GM21367 (cell line): ENCODE measurements around the gene SNED1.

Experiments used
- ATAC-seq: cut with Tn5 transposase; IDR thresholded peaks from one replicate; pipeline ENCODE4 v1.9.1; 2021; ENCODE audit not compliant: unreplicated experiment

SNED1 gene

DNA sequence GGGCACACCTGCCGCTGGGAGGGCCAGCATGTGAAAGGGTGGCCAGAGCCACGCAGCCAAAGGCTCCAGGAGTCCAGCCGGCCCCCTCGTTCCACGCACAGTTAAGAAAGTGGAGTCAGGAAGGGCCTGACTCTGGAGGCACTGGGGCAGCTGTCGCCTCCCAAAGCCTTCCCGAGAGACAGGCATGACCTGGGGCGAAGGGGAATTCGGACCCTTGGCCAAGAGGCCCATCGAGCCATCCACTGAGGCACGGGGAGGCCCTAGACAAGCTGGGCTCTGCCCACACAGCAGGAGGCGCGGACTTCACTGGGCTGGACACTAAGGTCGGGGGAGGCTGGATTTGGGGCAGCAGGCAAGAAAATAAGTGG, 38.5 kb upstream of the SNED1 start:
- no peak for ATAC-seq

DNA sequence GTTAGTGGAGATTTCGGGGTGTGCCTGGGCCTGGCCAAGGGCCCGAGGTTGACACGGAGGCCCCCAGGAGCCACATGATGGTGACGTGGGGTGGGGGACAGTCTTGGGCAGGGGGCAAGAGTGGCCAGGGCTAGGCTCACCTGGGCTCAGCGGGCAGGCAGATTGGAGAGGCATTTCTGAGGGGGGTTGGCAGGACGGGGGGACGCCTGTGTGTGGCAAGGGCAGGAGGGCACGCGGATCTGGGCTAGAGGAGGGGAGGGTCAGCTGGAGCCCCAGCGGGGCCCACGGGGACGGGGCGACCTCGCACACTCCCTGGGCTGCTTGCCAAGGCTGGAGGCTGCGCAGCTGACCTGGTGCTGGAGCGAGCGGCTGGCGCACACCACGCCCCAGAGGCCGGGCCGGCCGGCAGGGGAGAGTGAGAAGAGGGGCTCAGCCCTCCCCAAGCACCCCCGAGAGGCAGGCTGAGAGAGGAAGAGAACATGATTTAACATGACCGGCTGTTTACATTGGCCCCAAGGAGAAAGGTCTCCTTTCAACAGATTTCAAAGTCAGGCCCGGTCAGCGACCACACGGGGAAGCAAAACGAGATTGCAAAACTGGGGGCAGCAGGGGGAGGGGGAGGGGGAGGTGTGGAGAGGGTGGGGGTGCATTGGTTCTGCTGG, 38.0 kb upstream of the SNED1 start:
- no peak for ATAC-seq

DNA sequence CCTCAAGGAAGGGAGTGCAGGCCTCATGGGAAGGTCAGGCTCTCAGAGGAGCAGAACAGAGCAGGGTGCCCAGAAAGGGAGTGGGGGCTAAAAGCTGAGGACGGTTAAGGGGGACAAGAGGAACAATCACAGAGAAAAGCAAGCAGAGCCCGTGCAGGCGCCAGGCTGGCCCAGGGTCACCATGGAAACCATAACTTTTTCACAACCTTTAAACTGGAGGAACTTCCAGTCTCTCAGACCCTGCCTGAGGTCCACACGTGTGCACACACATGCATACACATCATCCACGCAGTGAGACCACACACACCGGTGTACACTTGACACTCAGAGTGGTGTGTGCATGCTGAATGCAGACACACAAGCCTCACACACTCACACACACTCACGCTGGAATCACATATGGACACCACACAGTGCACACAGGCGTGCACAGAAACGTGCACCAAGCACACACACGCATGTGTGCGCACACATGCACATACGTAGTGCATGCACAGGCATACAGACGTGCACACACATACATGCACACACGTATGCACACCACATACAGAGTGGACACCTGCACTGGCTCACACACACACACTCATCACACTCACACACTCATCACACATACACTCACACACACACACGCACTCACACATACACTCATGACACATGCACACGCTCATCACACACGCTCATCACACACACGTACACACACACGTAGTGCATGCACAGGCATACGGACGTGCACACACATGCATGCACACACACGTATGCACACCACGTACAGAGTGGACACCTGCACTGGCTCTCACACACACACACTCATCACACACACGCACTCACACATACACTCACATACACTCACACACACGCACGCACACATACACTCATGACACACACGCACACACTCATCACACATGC, 37.2 kb upstream of the SNED1 start:
- ATAC-seq: no peak

DNA sequence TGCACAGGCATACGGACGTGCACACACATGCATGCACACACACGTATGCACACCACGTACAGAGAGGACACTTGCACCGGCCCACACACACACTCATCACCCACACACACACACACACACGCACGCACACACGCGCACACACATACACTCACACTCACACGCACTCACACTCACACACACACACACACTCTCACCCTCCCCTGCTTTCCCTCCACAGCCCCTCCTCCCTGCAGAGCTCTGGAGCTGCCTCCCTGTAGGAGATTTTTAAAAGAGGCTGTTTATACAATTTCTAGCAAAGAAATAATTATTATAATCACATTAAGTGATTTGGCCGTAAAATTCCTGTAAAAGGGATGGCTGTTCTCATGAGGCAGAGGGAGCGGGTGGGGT, 36.5 kb upstream of the SNED1 start:
- ATAC-seq: no peak

DNA sequence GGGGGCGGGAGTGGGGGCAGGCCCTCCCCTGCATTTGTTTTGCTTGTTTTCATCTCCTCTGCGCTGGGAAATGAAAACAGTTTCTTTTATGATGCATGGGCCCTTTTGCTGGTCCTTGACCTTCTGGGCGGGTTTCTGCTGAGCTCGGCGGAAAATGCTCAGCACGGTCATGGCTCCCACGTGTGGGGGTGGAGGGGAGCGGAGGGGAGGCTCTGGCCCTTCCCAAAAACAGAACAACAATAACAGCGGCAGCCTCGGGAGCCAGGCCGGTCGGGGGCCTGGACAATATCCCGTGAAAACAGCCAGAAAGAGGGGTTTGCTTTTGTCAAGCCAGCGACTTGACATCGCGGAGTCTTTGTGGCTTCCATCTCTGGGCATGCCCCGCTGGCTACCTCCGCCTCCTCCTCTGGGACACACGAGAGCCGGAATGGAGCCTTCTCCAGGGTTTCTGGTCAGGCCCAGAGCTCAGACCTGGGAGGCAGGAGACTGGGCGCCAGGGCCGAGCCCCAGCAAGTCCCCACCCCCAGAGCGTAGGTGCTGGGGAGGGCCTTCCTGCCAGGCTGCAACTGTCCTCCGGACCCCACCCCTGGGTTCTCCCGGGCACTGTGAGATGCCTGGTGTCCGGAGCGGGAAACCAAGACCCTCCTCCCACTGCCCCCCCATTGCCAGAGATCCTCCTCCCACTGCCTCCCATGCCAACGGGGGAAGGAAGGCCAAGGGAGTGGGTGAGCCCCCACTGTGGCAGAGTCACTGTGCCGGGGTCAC, 35.9 kb upstream of the SNED1 start:
- ATAC-seq: no peak

DNA sequence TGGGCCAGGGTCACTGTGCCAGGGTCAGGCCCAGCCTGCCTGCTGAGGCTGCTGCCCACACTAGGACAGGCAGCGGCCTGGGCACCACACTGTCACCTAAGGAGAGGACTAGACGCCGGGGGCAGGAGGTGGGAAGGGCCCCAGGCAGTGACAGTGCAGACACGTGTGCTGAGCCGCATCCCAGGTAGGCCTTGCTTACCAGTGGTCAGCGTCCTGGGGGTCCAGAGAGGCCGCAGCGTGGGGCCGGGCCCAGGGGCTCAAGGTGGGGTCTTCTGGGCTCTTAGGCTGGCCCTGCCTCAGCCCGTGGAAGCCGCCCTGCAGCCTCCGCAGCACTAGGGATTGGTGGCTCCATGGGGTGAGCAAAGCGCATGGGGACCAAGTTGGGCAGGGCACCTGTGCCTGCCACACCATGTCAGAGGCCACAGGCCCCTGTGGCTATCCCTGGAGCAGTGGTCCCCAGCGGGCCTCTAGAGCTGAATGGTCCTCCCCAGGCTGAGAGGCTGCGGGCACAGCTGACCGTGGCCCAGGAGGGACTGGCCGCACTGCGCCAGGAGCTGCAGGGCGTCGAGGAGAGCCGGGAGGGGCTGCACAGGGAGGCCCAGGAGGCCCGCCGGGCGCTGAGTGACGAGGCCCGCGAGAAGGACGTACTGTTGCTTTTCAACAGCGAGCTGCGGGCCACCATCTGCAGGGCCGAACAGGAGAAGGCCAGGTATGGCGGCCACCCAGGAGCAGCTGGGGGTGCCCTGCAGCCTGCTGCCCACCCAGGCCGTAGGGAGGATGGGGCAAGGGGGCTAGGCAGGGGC, 35.2 kb upstream of the SNED1 start:
- no peak for ATAC-seq

DNA sequence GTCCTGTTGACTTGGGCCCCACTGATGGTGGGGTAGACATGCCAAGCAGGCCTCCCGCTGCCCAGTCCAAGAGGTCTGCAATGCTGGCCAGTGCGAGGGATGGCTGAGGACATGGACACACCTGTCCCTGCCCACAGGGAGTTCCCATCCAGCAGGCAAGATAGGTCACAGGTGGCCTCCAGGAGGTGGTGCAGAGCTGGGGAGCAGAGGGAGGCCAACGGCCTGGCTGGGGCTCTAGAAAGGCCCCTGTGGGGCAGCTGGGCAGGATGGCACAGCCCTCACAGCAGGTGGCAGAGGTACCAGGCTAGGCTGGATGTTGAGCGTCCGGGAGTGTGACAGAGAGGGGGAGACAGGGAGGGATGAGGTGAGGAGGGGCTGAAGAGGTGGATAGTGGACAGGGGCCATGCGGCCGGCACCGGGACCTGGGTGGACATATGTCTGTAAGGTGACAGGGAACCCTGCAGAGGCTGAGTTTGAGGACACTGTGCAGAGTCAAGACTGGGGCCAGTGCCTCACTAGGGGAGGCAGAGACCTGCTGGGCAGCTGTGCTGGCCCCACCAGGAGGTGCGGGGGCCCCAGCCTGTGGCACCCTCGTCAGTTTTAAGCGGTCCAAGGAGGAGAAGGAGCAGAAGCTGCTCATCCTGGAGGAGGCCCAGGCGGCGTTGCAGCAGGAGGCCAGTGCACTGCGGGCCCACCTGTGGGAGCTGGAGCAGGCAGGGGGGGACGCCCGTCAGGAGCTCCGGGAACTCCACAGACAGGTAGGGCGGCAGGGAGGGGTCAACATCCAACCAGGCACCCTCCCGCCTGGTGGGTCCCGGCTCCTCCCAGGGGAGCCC, 34.3 kb upstream of the SNED1 start:
- no peak for ATAC-seq

DNA sequence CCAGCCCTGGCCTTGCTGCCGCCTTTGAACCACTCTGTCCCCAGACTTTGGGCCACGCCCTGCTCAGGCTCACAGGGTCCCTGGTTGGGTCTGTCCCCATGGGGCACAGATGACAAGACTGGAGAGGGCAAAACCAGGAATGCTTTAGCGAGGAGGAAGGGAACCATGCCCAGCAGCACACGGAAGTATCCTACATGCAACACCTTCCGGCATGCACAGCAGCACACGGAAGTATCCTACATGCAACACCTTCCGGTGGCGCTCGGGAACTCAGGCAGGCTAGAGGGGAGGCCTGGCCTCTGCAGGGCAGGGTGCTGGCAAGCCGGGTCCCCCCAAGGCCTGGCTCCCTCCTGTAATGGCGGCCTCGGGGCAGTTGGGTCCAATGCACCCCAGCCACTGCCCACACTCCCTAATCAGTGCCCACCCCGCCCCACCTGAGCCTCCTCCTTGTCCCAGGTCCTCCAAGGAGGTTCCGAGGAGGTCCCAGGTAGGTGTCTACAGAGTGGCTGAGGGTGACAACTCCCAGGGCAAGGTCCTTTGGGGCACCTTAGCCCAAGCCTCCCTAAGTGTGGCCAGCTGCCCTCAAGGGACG, 33.6 kb upstream of the SNED1 start:
- no peak for ATAC-seq

DNA sequence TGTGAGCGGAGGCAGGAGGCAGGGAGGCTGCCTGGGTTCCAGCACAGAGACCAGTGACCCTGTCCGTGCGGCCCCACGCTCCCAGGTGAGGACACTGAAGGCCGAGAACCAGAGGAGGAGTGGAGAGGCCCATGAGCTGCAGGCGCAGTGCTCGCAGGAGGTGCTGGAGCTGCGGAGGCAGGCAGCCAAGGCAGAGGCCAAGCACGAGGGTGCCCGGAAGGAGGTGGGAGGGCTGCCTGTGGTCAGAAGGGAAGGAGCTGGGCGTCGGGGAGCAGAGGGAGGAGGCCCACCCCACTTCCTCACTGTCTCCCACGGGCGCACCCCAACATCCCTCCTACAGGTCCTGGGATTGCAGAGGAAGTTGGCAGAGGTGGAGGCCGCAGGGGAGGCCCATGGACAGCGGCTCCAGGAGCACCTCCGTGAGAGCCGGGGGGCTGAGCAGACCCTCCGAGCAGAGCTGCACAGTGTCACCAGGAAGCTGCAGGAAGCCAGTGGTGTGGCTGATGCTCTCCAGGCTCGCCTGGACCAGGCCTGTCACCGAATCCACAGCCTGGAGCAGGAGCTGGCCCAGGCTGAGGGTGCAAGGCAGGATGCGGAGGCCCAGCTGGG, 33.0 kb upstream of the SNED1 start:
- ATAC-seq: no peak

DNA sequence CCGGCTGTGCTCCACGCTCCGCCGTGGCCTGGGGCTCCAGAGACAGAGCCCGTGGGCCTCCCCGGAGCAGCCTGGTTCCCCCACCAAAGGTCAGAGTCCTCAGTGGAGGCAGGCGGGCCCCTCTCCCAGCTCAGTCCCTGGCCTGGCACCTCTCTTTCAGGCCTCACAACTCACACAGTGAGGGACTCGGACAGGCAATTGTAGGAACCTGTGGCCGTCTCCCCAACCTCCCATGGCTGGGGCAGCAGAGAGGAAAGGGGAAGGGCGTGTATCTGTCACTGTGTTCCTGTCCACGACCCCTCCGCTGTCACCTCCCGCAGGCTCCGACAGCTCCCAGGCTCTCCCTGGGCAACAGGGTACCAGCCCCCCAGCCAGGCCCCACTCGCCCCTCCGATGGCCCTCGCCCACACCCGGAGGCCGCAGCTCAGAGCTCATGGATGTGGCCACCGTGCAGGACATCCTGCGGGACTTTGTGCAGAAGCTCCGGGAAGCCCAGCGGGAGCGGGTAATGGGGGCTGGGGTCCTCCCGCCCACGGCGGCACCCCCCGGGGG, 32.4 kb upstream of the SNED1 start:
- ATAC-seq: no peak

DNA sequence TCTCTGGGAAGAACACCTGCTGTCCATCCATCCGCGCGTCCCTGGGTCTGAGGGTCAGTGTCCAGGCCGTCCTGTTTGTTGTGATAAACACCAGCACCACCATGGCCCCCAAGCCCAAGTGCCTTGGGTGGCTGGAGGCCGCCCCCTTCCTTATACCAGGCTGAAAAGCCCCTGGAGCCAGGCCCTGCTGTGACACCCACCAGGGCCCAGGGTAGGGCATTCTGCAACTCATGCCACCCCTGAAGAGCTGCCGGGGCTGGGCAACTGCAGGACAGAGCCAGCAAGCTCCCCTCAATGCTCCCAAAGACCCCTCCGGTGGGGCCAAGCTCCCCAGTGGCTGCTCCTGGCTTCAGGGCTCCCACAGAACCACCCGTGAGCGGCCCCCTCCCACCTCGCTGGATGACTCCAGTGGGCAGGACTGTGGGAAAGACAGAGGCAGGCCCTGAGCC, 31.9 kb upstream of the SNED1 start:
- no peak for ATAC-seq

DNA sequence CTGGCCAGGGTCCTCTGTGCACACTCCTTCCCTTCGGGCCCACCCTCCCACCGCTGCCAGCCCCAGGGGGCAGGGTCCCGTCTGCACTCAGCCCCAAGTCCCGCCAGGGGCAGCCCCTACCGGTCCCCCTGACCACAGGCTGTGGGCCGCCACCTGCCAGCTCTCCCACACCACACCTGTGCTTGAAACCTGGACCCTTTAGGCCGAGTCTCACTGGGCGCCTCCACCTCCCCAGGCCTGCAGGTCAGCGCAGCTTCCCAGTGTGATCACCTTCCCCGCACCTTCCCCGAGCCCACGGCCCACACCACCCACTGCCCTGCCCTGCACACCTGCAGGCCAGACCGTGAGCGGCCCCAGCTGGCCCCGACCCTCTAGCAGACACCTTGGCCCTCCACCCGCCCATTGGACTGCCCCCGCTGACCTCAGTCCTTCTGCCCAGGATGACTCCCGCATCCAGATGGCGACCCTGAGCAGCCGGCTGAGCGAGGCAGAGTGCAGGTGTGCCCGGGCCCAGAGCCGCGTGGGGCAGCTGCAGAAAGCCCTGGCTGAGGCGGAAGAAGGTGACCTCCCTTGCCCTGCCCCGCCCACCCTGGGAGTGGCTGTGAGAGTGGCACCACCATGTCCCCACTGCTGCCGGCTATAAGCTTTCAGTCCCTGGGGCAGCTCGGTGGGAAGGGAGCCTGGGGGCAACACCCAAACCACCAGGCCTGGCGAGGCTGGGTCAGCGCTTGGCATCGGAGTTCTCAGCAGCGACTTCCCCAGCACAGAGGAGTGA, 31.3 kb upstream of the SNED1 start:
- ATAC-seq: no peak

DNA sequence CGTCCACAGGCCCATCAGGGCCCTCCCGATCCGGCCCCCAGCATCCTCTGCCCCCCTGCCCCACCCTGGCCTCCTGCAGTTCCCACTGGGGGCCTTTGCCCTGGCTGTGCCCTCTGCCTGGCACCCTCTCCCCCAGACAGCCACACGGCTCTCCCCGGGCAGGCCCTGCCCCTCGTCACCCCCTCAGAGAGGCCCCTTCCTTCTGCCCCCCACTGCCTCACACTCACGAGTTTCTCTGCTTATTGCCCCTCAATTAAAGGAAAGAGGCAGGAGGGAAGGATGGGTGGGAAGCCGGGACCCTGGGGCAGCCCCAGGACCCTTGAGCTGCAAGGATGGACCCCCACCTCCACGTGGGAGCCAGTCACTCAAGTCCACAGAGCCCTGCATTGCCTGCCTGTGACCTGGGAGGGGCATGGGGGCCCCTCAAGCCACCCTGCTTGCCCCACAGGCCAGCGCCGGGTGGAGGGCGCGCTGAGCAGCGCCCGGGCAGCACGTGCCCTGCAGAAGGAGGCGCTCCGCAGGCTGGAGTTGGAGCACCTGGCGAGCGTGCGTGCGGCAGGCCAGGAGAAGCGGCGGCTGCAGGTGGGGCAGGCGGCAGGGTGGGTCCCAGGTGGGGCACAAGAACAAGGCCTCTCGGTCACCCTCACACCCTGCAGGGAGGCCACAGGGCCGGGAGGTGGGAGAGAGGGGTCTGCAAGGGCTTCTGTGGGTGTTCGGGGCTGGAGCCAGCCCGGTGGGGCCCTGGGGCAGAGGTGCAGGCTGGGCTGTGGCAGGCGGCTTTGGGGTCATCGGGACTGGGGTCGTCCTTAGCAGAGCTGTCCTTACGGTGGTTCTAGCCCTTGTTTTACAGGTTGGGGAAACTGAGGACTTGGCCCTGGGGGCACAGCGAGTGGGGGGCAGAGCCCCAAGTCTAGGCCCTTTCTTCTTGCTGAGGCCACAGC, 30.5 kb upstream of the SNED1 start:
- no peak for ATAC-seq

DNA sequence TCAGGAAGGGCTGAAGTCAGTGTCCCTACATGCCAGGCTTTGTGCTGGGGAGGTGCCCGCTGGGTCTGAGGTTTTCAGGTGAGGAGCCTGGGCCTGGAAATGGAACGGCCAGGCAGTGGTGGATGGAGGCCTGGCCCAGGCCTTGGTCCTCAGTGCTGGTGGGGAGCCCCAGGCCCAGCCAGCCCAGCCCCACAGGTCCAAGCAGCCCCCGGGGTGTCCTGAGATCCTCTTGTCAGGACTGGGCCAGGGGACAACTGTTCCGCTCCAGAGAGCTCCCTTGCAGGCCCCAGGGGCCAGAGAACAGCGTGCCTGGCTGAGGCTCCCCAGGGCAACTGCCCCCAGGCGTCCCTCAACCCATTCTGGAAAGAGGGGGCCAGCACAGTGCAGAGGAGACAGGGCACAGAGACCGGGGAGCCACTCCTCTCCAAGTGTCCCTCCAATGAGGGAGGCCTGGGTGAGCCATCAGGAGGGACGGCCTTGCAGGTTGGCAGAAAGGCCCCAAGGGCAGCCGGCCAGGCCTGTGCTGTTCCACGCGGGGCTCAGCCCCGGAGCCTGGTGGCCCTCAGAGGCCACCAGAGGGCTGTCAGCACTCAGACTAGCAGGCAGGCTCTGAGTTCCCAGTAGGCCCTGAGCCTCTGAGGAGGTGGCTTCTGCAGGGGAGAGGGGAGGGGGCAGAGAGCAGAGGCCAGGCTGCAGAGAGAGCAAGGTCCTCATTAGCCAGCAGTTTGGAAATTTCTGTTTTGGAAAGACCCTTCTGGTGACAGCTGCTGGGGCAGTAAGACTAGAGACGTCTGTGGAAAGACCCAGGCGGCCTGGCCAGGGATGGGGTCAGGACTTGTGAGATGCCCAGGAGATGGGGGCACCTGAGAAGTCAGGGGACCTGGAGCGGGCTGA, 29.4 kb upstream of the SNED1 start:
- no peak for ATAC-seq

DNA sequence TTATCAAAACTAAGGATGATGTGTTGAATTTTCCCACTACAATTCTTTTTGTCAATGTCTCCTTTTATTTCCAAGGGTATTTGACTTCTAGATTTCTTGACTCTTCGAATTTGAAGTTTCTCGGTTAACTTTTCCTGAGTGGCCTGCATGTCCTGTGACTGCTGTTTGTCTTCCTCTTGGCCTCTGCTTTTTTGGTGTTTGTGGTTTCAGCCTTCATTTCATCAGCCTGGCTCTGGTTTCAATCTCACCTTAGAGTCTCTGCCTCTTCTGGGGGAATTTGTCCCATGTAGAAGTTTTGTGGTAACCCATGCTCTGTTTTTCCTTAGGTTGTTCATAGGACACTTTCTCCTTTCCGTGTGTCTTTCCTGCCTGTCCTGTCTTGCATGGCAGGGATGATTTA, 28.3 kb upstream of the SNED1 start:
- ATAC-seq: no peak

DNA sequence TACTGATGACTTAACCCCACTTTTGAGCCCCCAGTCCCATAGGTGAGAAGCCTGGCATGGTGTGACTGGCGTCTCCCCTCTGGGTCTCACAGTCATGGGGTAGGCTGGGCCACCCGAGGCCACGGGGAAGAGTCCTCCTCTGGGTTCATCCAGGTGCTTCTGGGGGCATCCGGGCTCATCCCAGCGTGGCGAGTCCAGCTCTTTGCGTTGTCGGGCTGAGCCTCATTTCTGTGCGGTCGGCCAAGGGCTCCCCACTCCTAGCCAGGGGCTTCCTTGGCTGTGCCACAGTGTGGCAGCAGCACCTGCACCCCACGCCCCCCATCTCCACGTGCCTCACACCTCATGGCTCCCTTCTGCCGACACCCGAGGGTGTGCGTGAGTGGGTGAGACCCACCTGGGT, 27.6 kb upstream of the SNED1 start:
- no peak for ATAC-seq
